ENCODE results near the gene GALNT11. TPM values are rescaled to one million over a fixed set of nuclear protein-coding genes. Genes with fewer than 3 reads are reported as not detected.
"Not testable (repeated sequence)": the region's sequence is repeated elsewhere in the genome, so short reads cannot be mapped to it uniquely, and the experiment has no call there.

GALNT11 gene
- total and polyA plus RNA-seq, 7 experiments from 2014 or later, result 16.0 to 41.3 (median 25.6) TPM

- H3K27ac ChIP-seq (ENCODE audit: low read depth, low read length); intact Hi-C loops (cut with micrococcal nuclease); H3K4me1 ChIP-seq (ENCODE audit: control insufficient read depth in 2 of 2, insufficient read depth in 2 of 2, low read length in 2 of 2); H3K36me3 ChIP-seq (ENCODE audit: control insufficient read depth in 2 of 3, insufficient read depth in 3 of 3, low read length in 3 of 3); POLR2A ChIA-PET; H3K27me3 ChIP-seq (ENCODE audit: control insufficient read depth in 2 of 2, insufficient read depth in 2 of 2, low read length in 2 of 2); H3K27me3 Mint-ChIP-seq; ATAC-seq; H3K27ac Mint-ChIP-seq; DNase-seq; CTCF ChIA-PET; H3K4me3 ChIP-seq (ENCODE audit: low read length); H3K4me3 Mint-ChIP-seq; H3K9me3 ChIP-seq (ENCODE audit: control insufficient read depth in 2 of 3, low read length in 3 of 3): not testable (repeated sequence)
- Mint-ChIP-seq H3K36me3 (peaks cover 19 to 71% (median 27%) of the 10 kb centered on the region in 5 donors), H3K4me1 (peaks cover 0 to 73% (median 55%) of the 10 kb centered on the region in 7 donors), H3K9me3 (peaks cover 1 to 26% (median 9%) of the 10 kb centered on the region in 11 donors)
Observed at GRCh38 chr7:152065800-152066344, 40.4 kb downstream of the GALNT11 start.

- ChIA-PET CTCF (no interaction called here), POLR2A (no interaction called here)
- no peaks in the 10 kb centered on the region for H3K4me1 ChIP-seq (ENCODE audit: control insufficient read depth in 2 of 2, insufficient read depth in 2 of 2, low read length in 2 of 2)
- Mint-ChIP-seq H3K27ac (no peak overlapping the region), H3K36me3 (peaks cover 7 to 26% (median 13%) of the 10 kb centered on the region in 5 donors), H3K27me3 (no peaks in the 10 kb centered on the region), H3K4me1 (peaks cover under 1 to 64% (median 37%) of the 10 kb centered on the region in 7 donors), H3K4me3 (no peak overlapping the region), H3K9me3 (peaks cover 0 to 9% (median 4%) of the 10 kb centered on the region in 11 donors)
- no peaks in the 10 kb centered on the region for H3K9me3 ChIP-seq (ENCODE audit: control insufficient read depth in 2 of 3, low read length in 3 of 3)
- H3K27ac ChIP-seq (ENCODE audit: low read depth, low read length), result no peak overlapping the region
- no peaks in the 10 kb centered on the region for H3K27me3 ChIP-seq (ENCODE audit: control insufficient read depth in 2 of 2, insufficient read depth in 2 of 2, low read length in 2 of 2)
- ATAC-seq (no peak), DNase-seq (no peak)
- H3K36me3 ChIP-seq (ENCODE audit: control insufficient read depth in 2 of 3, insufficient read depth in 3 of 3, low read length in 3 of 3), result no peaks in the 10 kb centered on the region
- intact Hi-C loops (cut with micrococcal nuclease), result no loop called here
- no peak overlapping the region for H3K4me3 ChIP-seq (ENCODE audit: low read length)
Observed at GRCh38 chr7:152072421-152072820, 46.9 kb downstream of the GALNT11 start.

- DNase-seq, result no peak
Observed at GRCh38 chr7:152073352-152073751, 47.9 kb downstream of the GALNT11 start.

GRCh38 chr7:152074673-152075072 is 49.2 kb downstream of the GALNT11 start:
- Histone ChIP-seq H3K4me1 (ENCODE audit: control insufficient read depth in 2 of 2, insufficient read depth in 2 of 2, low read length in 2 of 2) (no peaks in the 10 kb centered on the region), H3K27me3 (ENCODE audit: control insufficient read depth in 2 of 2, insufficient read depth in 2 of 2, low read length in 2 of 2) (no peaks in the 10 kb centered on the region), H3K4me3 (ENCODE audit: low read length) (no peak overlapping the region), H3K27ac (ENCODE audit: low read depth, low read length) (no peak overlapping the region), H3K36me3 (ENCODE audit: control insufficient read depth in 2 of 3, insufficient read depth in 3 of 3, low read length in 3 of 3) (no peaks in the 10 kb centered on the region), H3K9me3 (ENCODE audit: control insufficient read depth in 2 of 3, low read length in 3 of 3) (no peaks in the 10 kb centered on the region)
- peak overlapping the region in 2 of 9 donors; percentile 44 to 45 for H3K27ac Mint-ChIP-seq
- no peak overlapping the region for H3K4me3 Mint-ChIP-seq
- H3K27me3 Mint-ChIP-seq, result no peaks in the 10 kb centered on the region
- H3K9me3 Mint-ChIP-seq, result peaks cover 0 to 9% (median 4%) of the 10 kb centered on the region in 11 donors
- H3K4me1 Mint-ChIP-seq, result peaks cover 15 to 64% (median 45%) of the 10 kb centered on the region in 7 donors
- ATAC-seq (no peak), DNase-seq (no peak)
- ChIA-PET POLR2A (no interaction called here), CTCF (no interaction called here)
- intact Hi-C loops (cut with micrococcal nuclease), result no loop called here
- peaks cover 5 to 17% (median 10%) of the 10 kb centered on the region in 5 donors for H3K36me3 Mint-ChIP-seq

More at GRCh38 chr7:152073352-152073751, 47.9 kb downstream of the GALNT11 start:
- H3K27me3 Mint-ChIP-seq, result no peaks in the 10 kb centered on the region
- CTCF ChIA-PET, result no interaction called here
- Histone ChIP-seq H3K27me3 (ENCODE audit: control insufficient read depth in 2 of 2, insufficient read depth in 2 of 2, low read length in 2 of 2) (no peaks in the 10 kb centered on the region), H3K4me3 (ENCODE audit: low read length) (no peak overlapping the region), H3K27ac (ENCODE audit: low read depth, low read length) (no peak overlapping the region), H3K4me1 (ENCODE audit: control insufficient read depth in 2 of 2, insufficient read depth in 2 of 2, low read length in 2 of 2) (no peaks in the 10 kb centered on the region), H3K36me3 (ENCODE audit: control insufficient read depth in 2 of 3, insufficient read depth in 3 of 3, low read length in 3 of 3) (no peaks in the 10 kb centered on the region), H3K9me3 (ENCODE audit: control insufficient read depth in 2 of 3, low read length in 3 of 3) (no peaks in the 10 kb centered on the region)
- H3K27ac Mint-ChIP-seq, result peak overlapping the region in 1 of 9 donors; percentile 15
- H3K4me3 Mint-ChIP-seq, result no peak overlapping the region
- H3K9me3 Mint-ChIP-seq, result peaks cover 0 to 9% (median 4%) of the 10 kb centered on the region in 11 donors
- ATAC-seq, result no peak
- peaks cover 10 to 64% (median 37%) of the 10 kb centered on the region in 7 donors for H3K4me1 Mint-ChIP-seq
- H3K36me3 Mint-ChIP-seq, result peaks cover 5 to 18% (median 9%) of the 10 kb centered on the region in 5 donors
- intact Hi-C loops (cut with micrococcal nuclease), result no loop called here
- POLR2A ChIA-PET, result no interaction called here

GRCh38 chr7:152075379-152075778 is 49.9 kb downstream of the GALNT11 start:
- H3K36me3 ChIP-seq (ENCODE audit: control insufficient read depth in 2 of 3, insufficient read depth in 3 of 3, low read length in 3 of 3); H3K27me3 Mint-ChIP-seq; H3K27ac ChIP-seq (ENCODE audit: low read depth, low read length); H3K4me3 Mint-ChIP-seq; DNase-seq; ATAC-seq; H3K9me3 Mint-ChIP-seq; CTCF ChIA-PET; H3K9me3 ChIP-seq (ENCODE audit: control insufficient read depth in 2 of 3, low read length in 3 of 3); POLR2A ChIA-PET; H3K4me1 ChIP-seq (ENCODE audit: control insufficient read depth in 2 of 2, insufficient read depth in 2 of 2, low read length in 2 of 2); H3K4me3 ChIP-seq (ENCODE audit: low read length); intact Hi-C loops (cut with micrococcal nuclease); H3K27me3 ChIP-seq (ENCODE audit: control insufficient read depth in 2 of 2, insufficient read depth in 2 of 2, low read length in 2 of 2): not testable (repeated sequence)
- Mint-ChIP-seq H3K4me1 (peaks cover 15 to 65% (median 42%) of the 10 kb centered on the region in 7 donors), H3K27ac (peak overlapping the region in 1 of 9 donors; percentile 45), H3K36me3 (peaks cover 3 to 13% (median 8%) of the 10 kb centered on the region in 5 donors)

GRCh38 chr7:152076324-152076821 is 50.9 kb downstream of the GALNT11 start:
- H3K4me1 ChIP-seq (ENCODE audit: control insufficient read depth in 2 of 2, insufficient read depth in 2 of 2, low read length in 2 of 2), result no peaks in the 10 kb centered on the region
- H3K9me3 ChIP-seq (ENCODE audit: control insufficient read depth in 2 of 3, low read length in 3 of 3), result no peaks in the 10 kb centered on the region
- no peaks in the 10 kb centered on the region for H3K27me3 ChIP-seq (ENCODE audit: control insufficient read depth in 2 of 2, insufficient read depth in 2 of 2, low read length in 2 of 2)
- Mint-ChIP-seq H3K27me3 (no peaks in the 10 kb centered on the region), H3K36me3 (peaks cover 0 to 10% (median 5%) of the 10 kb centered on the region in 5 donors), H3K4me1 (peaks cover 15 to 58% (median 38%) of the 10 kb centered on the region in 7 donors), H3K4me3 (no peak overlapping the region), H3K9me3 (peaks cover 0 to 2% (median 0%) of the 10 kb centered on the region in 11 donors), H3K27ac (peak overlapping the region in 2 of 9 donors; percentile 23 to 32)
- no peaks in the 10 kb centered on the region for H3K36me3 ChIP-seq (ENCODE audit: control insufficient read depth in 2 of 3, insufficient read depth in 3 of 3, low read length in 3 of 3)
- H3K27ac ChIP-seq (ENCODE audit: low read depth, low read length), result no peak overlapping the region
- DNase-seq (peak in 4 of 9 donors; percentile 5 to 17 (median 11)), ATAC-seq (peak; percentile 37)
- POLR2A ChIA-PET, result no interaction called here
- intact Hi-C loops (cut with micrococcal nuclease), result no loop called here
- no peak overlapping the region for H3K4me3 ChIP-seq (ENCODE audit: low read length)
- CTCF ChIA-PET, result no interaction called here
